ENCODE data around the gene RADIL. TPM values are rescaled to one million over a fixed set of nuclear protein-coding genes. Genes with fewer than 3 reads are reported as not detected.
A peak's percentile ranks its signal among the peaks of the same experiment; 100 is the strongest.

Gene RADIL
- total RNA-seq, 1 experiment from 2014 or later = 5.6 TPM

- peak overlapping the region; percentile 89 for H3K4me2 ChIP-seq (ENCODE audit: low read length)
- 0 out of 2 replicates have a peak, but pooled peaks cover 10% of the 10 kb centered on the region for H3K4me1 ChIP-seq (ENCODE audit: insufficient read depth, low read length)
- no peak for TF ChIP-seq EZH2 (IDR thresholded peaks at IDR 0.05; ENCODE audit: low read length, unreplicated experiment)
- no peak for TF ChIP-seq EZH2phosphoT487 (IDR thresholded peaks at IDR 0.05; ENCODE audit: borderline replicate concordance, low read length)
- no peak for TF ChIP-seq CTCF (conservative IDR thresholded peaks at IDR 0.05; ENCODE audit: low read depth, low read length)
- no peaks in the 10 kb centered on the region for H3K9me3 ChIP-seq (ENCODE audit: low read length)
- H4K20me1 ChIP-seq (ENCODE audit: low read length) = no peaks in the 10 kb centered on the region
- ATAC-seq (peak; percentile 69), DNase-seq (peak; percentile 61)
- H3K9me2 ChIP-seq (replicated peaks; ENCODE audit: low read length) = no peaks in the 10 kb centered on the region
- POLR2A ChIA-PET (ENCODE audit: unreplicated experiment) = no interaction called here
- H3F3A ChIP-seq (ENCODE audit: low read length, unreplicated experiment) = no peaks in the 10 kb centered on the region
- H3K27ac ChIP-seq (ENCODE audit: low read length) = no peak overlapping the region
- H3K79me2 ChIP-seq (ENCODE audit: low read length) = no peaks in the 10 kb centered on the region
- intact Hi-C loops (cut with micrococcal nuclease) = loop anchor here (1.0 to 10.0 kb wide), 3 partner anchors 33 to 92 kb away; no protein-coding TSS in a partner anchor
- no peaks in the 10 kb centered on the region for H3K27me3 ChIP-seq (ENCODE audit: low read length)
- peak overlapping the region; percentile 82 for H2AFZ ChIP-seq (ENCODE audit: low read length)
- TSS peak; percentile 46 for BruUV-seq (replicated peaks)
- peak overlapping the region; percentile 70 for H3K4me3 ChIP-seq (ENCODE audit: low read length)
- CTCF ChIA-PET = interaction anchor here (0.7 to 1.5 kb wide), 5 partner anchors 44 to 106 kb away, joined by 3 to 7 read pairs (median 3); no protein-coding TSS in a partner anchor
- peak overlapping the region; percentile 59 for H3K9ac ChIP-seq (ENCODE audit: low read length)
- H3K36me3 ChIP-seq (ENCODE audit: low read depth, low read length) = no peaks in the 10 kb centered on the region
Measured at GRCh38 chr7:4882169-4883032, 1.1 kb downstream of the RADIL start.

- H3K4me1 ChIP-seq (ENCODE audit: insufficient read depth, low read length) = 0 out of 2 replicates have a peak, but pooled peaks cover 10% of the 10 kb centered on the region
- DNase-seq = no peak
- ChIA-PET CTCF (interaction anchor here (0.5 kb wide), 1 partner anchor 31 kb away, joined by 3 read pairs; no protein-coding TSS in a partner anchor), POLR2A (ENCODE audit: unreplicated experiment) (no interaction called here)
- H3K4me3 ChIP-seq (ENCODE audit: low read length) = no peak overlapping the region
- TF ChIP-seq CTCF (conservative IDR thresholded peaks at IDR 0.05; ENCODE audit: low read depth, low read length) (no peak), EZH2phosphoT487 (IDR thresholded peaks at IDR 0.05; ENCODE audit: borderline replicate concordance, low read length) (no peak), EZH2 (IDR thresholded peaks at IDR 0.05; ENCODE audit: low read length, unreplicated experiment) (no peak)
- no peak overlapping the region for H2AFZ ChIP-seq (ENCODE audit: low read length)
- H3K9me3 ChIP-seq (ENCODE audit: low read length) = no peaks in the 10 kb centered on the region
- intact Hi-C loops (cut with micrococcal nuclease) = loop anchor here (10.0 kb wide), 1 partner anchor 95 kb away; no protein-coding TSS in a partner anchor
- no peaks in the 10 kb centered on the region for H3K79me2 ChIP-seq (ENCODE audit: low read length)
- H3F3A ChIP-seq (ENCODE audit: low read length, unreplicated experiment) = no peaks in the 10 kb centered on the region
- H3K27me3 ChIP-seq (ENCODE audit: low read length) = no peaks in the 10 kb centered on the region
- no peak overlapping the region for H3K9ac ChIP-seq (ENCODE audit: low read length)
- ATAC-seq = no peak
- no peaks in the 10 kb centered on the region for H3K36me3 ChIP-seq (ENCODE audit: low read depth, low read length)
- no peaks in the 10 kb centered on the region for H3K9me2 ChIP-seq (replicated peaks; ENCODE audit: low read length)
- BruUV-seq (replicated peaks) = no TSS peak
- H4K20me1 ChIP-seq (ENCODE audit: low read length) = no peaks in the 10 kb centered on the region
- H3K4me2 ChIP-seq (ENCODE audit: low read length) = no peak overlapping the region
- no peak overlapping the region for H3K27ac ChIP-seq (ENCODE audit: low read length)
Measured at GRCh38 chr7:4880218-4880617, 3.3 kb downstream of the RADIL start.

Measured in PC-3 (cell line).